T47D (cell line): ENCODE results near the gene KCNE4.
A peak's percentile ranks its signal among the peaks of the same experiment; 100 is the strongest.

Source experiments
- DNase-seq, 2 experiments: peaks; one replicate each; pipeline versions ENCODE4 v3.0.0 to v3.0.0-alpha.2; 2011 to 2012; ENCODE audit warnings: low read depth in 1 of 2, low spot score in 1 of 2
- JUND ChIP-seq: IDR thresholded peaks from 2 replicates; pipeline ENCODE4 v1.6.1; 2012; ENCODE audit warnings: low read depth
- in situ Hi-C: cut with HindIII; loops from 2 replicates; pipeline ENCODE4 v1.10.0; 2016; ENCODE audit warnings: low sequenced_read_pairs, low pct_unique_long_range_greater_than_20kb

KCNE4 gene

GRCh38 chr2:223051693-223052289 lies at the start of gene KCNE4:
Gene KCNE4 (plus strand): TSS chr2:223052190. CDS start chr2:223052831, 641 bp downstream.
- no peak for TF ChIP-seq JUND
- in situ Hi-C loops, result no loop called here
- peak; percentile 9 to 33 for DNase-seq

GRCh38 chr2:223003191-223003590 lies 48.8 kb upstream of the KCNE4 start:
- in situ Hi-C loops, result no loop called here
- DNase-seq, result no peak
- TF ChIP-seq JUND, result no peak

- DNase-seq, result no peak
- in situ Hi-C loops, result no loop called here
- TF ChIP-seq JUND, result no peak
These were observed 46.5 kb upstream of the KCNE4 start for GRCh38 chr2:223005496-223005895.

GRCh38 chr2:223007531-223007930 lies 44.5 kb upstream of the KCNE4 start:
- in situ Hi-C loops, result no loop called here
- DNase-seq, result no peak
- TF ChIP-seq JUND, result no peak

- no peak for DNase-seq
- TF ChIP-seq JUND, result no peak
- in situ Hi-C loops, result no loop called here
These were observed 43.8 kb upstream of the KCNE4 start for GRCh38 chr2:223008162-223008561.

GRCh38 chr2:223008956-223009355 lies 43.0 kb upstream of the KCNE4 start:
- in situ Hi-C loops, result no loop called here
- TF ChIP-seq JUND, result no peak
- no peak for DNase-seq

GRCh38 chr2:223010641-223011040 lies 41.3 kb upstream of the KCNE4 start:
- TF ChIP-seq JUND, result no peak
- in situ Hi-C loops, result no loop called here
- no peak for DNase-seq

- DNase-seq, result no peak
- in situ Hi-C loops, result no loop called here
- no peak for TF ChIP-seq JUND
These were observed 39.7 kb upstream of the KCNE4 start for GRCh38 chr2:223012291-223012690.

GRCh38 chr2:223019390-223019930 lies 32.5 kb upstream of the KCNE4 start:
- DNase-seq, result no peak
- in situ Hi-C loops, result no loop called here
- no peak for TF ChIP-seq JUND

- no peak for TF ChIP-seq JUND
- in situ Hi-C loops, result no loop called here
These were observed 31.8 kb upstream of the KCNE4 start for GRCh38 chr2:223019987-223020717.

GRCh38 chr2:223020971-223021675 lies 30.9 kb upstream of the KCNE4 start:
- no peak for TF ChIP-seq JUND
- peak in 1 of 2 experiments; percentile 60 for DNase-seq
- in situ Hi-C loops, result no loop called here

More at GRCh38 chr2:223019987-223020717, 31.8 kb upstream of the KCNE4 start:
- DNase-seq, result no peak

GRCh38 chr2:223026357-223027110 lies 25.5 kb upstream of the KCNE4 start:
- DNase-seq, result peak in 1 of 2 experiments; percentile 68
- in situ Hi-C loops, result no loop called here
- TF ChIP-seq JUND, result peak; percentile 33; the same call in 1 of the 2 replicates
